ENCODE data around the gene APOB. TPM values are rescaled to one million over a fixed set of nuclear protein-coding genes. Genes with fewer than 3 reads are reported as not detected.

Gene APOB
- total and polyA plus RNA-seq, 2 of the 13 experiments (the other 11 are each of a cell fraction or from before 2014, with no cell fraction given) = 1,569 to 2,515 TPM

GRCh38 chr2:21005700-21006422 lies 38.0 kb downstream of the APOB start (continued):
- TF ChIP-seq EP300 (IDR thresholded peaks at IDR 0.05; ENCODE audit: low read depth in 2 of 2, low read length in 2 of 2) (no peak), EP300 (CRISPR knock-in tag; IDR thresholded peaks at IDR 0.05; ENCODE audit: borderline replicate concordance) (no peak), FOXM1 (CRISPR knock-in tag; IDR thresholded peaks at IDR 0.05) (no peak), MED8 (CRISPR knock-in tag; IDR thresholded peaks at IDR 0.05; ENCODE audit: insufficient replicate concordance) (no peak), FOSL1 (CRISPR knock-in tag; IDR thresholded peaks at IDR 0.05; ENCODE audit: borderline replicate concordance) (no peak), ZNF674 (CRISPR knock-in tag; IDR thresholded peaks at IDR 0.05; ENCODE audit: low read depth) (no peak; the same call in 1 of the 2 replicates), ETS1 (CRISPR knock-in tag; IDR thresholded peaks at IDR 0.05) (no peak), MNT (IDR thresholded peaks at IDR 0.05) (no peak), ZSCAN20 (CRISPR knock-in tag; IDR thresholded peaks at IDR 0.05; ENCODE audit: borderline replicate concordance) (no peak), ZBTB7A (CRISPR knock-in tag; IDR thresholded peaks at IDR 0.05) (no peak), HOXA9 (CRISPR knock-in tag; IDR thresholded peaks at IDR 0.05; ENCODE audit: borderline replicate concordance) (no peak), CHCHD3 (CRISPR knock-in tag; IDR thresholded peaks at IDR 0.05) (no peak), ZFP62 (CRISPR knock-in tag; IDR thresholded peaks at IDR 0.05) (no peak), KMT2B (CRISPR knock-in tag; IDR thresholded peaks at IDR 0.05) (no peak), ZC3H13 (CRISPR knock-in tag; IDR thresholded peaks at IDR 0.05) (peak; percentile 99), REXO4 (CRISPR knock-in tag; IDR thresholded peaks at IDR 0.05; ENCODE audit: borderline replicate concordance) (no peak; the same call in 1 of the 2 replicates), DDIT3 (CRISPR knock-in tag; IDR thresholded peaks at IDR 0.05) (no peak), CREB1 (IDR thresholded peaks at IDR 0.05) (no peak), CREB1 (CRISPR knock-in tag; IDR thresholded peaks at IDR 0.05) (no peak; the same call in 1 of the 2 replicates), ZNF281 (CRISPR knock-in tag; IDR thresholded peaks at IDR 0.05; ENCODE audit: borderline replicate concordance) (no peak), NFYB (CRISPR knock-in tag; IDR thresholded peaks at IDR 0.05) (no peak), HMG20A (CRISPR knock-in tag; IDR thresholded peaks at IDR 0.05; ENCODE audit: borderline replicate concordance) (no peak), PAF1 (CRISPR knock-in tag; IDR thresholded peaks at IDR 0.05) (peak; percentile 30)

All from HepG2 (cell line).